Measurements from ENCODE around the gene MAP3K9. TPM values are rescaled to one million over a fixed set of nuclear protein-coding genes. Genes with fewer than 3 reads are reported as not detected.

The MAP3K9 gene
- total and polyA plus RNA-seq, 2 of the 8 experiments (the other 6 are each of a cell fraction or from before 2014, with no cell fraction given): 9.8 to 24.7 TPM

DNA sequence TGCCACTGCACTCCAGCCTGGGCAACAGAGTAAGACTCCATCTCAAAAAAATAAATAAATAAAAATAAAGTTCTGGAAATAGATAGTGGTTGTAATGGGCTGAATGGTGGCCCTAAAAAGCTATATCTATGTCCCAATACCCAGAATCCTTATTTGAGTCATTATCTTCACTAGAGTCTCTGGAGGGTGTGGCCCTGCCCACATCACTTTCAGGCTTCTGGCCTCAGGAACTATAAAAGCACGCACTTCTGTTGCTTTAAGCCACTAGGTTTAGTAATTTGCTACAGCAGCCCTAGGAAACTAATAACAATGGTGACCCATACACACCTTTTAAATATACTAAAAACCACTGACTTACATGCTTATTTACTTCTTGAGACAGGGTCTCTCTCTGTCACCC is 49.9 kb downstream of the MAP3K9 start (continued):
- TF ChIP-seq POLR2AphosphoS5 (IDR thresholded peaks at IDR 0.05; ENCODE audit: low read depth, low read length) (no peak), BCL11A (IDR thresholded peaks at IDR 0.05; ENCODE audit: low read depth in 2 of 2, low read length in 2 of 2) (no peak), JUND (IDR thresholded peaks at IDR 0.05; ENCODE audit: low read length) (no peak), SIRT6 (IDR thresholded peaks at IDR 0.05; ENCODE audit: low read length) (no peak), TCF12 (IDR thresholded peaks at IDR 0.05; ENCODE audit: low read depth, low read length) (no peak), RAD21 (IDR thresholded peaks at IDR 0.05 in 1 of 2, conservative IDR thresholded peaks at IDR 0.05 in 1 of 2; ENCODE audit: low read depth in 2 of 2, low read length in 2 of 2) (no peak)

Data from H1 (cell line).